ENCODE measurements around the gene RRP1. TPM values are rescaled to one million over a fixed set of nuclear protein-coding genes. Genes with fewer than 3 reads are reported as not detected.

Gene RRP1
- total RNA-seq, 1 experiment from 2014 or later, result 76.7 TPM

- H3K23me2 ChIP-seq (ENCODE audit: insufficient read length, low read depth, low read length, poor library complexity, severe bottlenecking), result no peaks in the 10 kb centered on the region
- H3K56ac ChIP-seq (ENCODE audit: insufficient read length, low read depth, low read length), result no peak overlapping the region
- H3K27me3 ChIP-seq (ENCODE audit: insufficient read depth, low read length), result no peaks in the 10 kb centered on the region
- H3T11ph ChIP-seq (ENCODE audit: low read length), result no peak overlapping the region
- no peak overlapping the region for H4K8ac ChIP-seq (replicated peaks; ENCODE audit: insufficient read length, low read depth, low read length)
- no peaks in the 10 kb centered on the region for H3K9me3 ChIP-seq (ENCODE audit: control insufficient read depth, low read depth, low read length)
- TF ChIP-seq CTCF (conservative IDR thresholded peaks at IDR 0.05), result no peak
- no peak overlapping the region for H2BK15ac ChIP-seq (ENCODE audit: low read depth, low read length)
- DNase-seq, result no peak
- no CpG with 5 or more reads among the region's 33 CpGs for WGBS (ENCODE audit: extremely low coverage, insufficient read length, low lambda C conversion rate)
- no peaks in the 10 kb centered on the region for H3K9me3 Mint-ChIP-seq
- no peak overlapping the region for H3K23ac ChIP-seq (ENCODE audit: insufficient read length, low read depth, low read length)
- H3K27ac Mint-ChIP-seq, result peak overlapping the region in 2 of 3 experiments; percentile 44 to 70; a peak in 2 of 7 replicates
- no peak overlapping the region for H3K27ac ChIP-seq (ENCODE audit: insufficient read length, low read depth, low read length)
- no peak overlapping the region for H4K5ac ChIP-seq (ENCODE audit: insufficient read length, low read depth, low read length)
- no peak overlapping the region for H2AK5ac ChIP-seq (ENCODE audit: insufficient read length, low read length)
- H2BK120ac ChIP-seq (ENCODE audit: low read depth, low read length, poor library complexity, severe bottlenecking), result no peak overlapping the region
- no peaks in the 10 kb centered on the region for H3K4me1 Mint-ChIP-seq
- H3K4me2 ChIP-seq (ENCODE audit: insufficient read depth, insufficient read length, low read length), result no peak overlapping the region
- no peak overlapping the region for H2BK5ac ChIP-seq (ENCODE audit: insufficient read length, low read length)
- no peaks in the 10 kb centered on the region for H4K20me1 ChIP-seq (ENCODE audit: control insufficient read depth, insufficient read depth, insufficient read length)
- no peaks in the 10 kb centered on the region for H3K27me3 Mint-ChIP-seq (ENCODE audit: low read depth)
- H2BK12ac ChIP-seq (ENCODE audit: insufficient read length, low read depth, low read length), result no peak overlapping the region
- H3K4ac ChIP-seq (ENCODE audit: low read depth, low read length), result no peak overlapping the region
- no peak overlapping the region for H2AFZ ChIP-seq (ENCODE audit: low read length)
- no peak overlapping the region for H3K4me3 Mint-ChIP-seq
- H3K18ac ChIP-seq (ENCODE audit: insufficient read length, low read depth, low read length), result no peak overlapping the region
- H2BK20ac ChIP-seq (ENCODE audit: low read depth, low read length, poor library complexity, severe bottlenecking), result no peak overlapping the region
- no peaks in the 10 kb centered on the region for H3K79me1 ChIP-seq (ENCODE audit: insufficient read depth, low read depth, low read length, poor library complexity, severe bottlenecking)
- no peaks in the 10 kb centered on the region for H3K4me1 ChIP-seq (ENCODE audit: insufficient read depth, low read length)
- no peak overlapping the region for H4K91ac ChIP-seq (ENCODE audit: insufficient read length, low read depth, low read length)
- no peaks in the 10 kb centered on the region for H3K79me2 ChIP-seq (ENCODE audit: insufficient read depth, low read length)
- no peak overlapping the region for H3K9ac ChIP-seq (ENCODE audit: extremely low read depth, insufficient read length, low read length)
- H3K36me3 Mint-ChIP-seq (ENCODE audit: insufficient read depth in 1 of 3, low read depth in 3 of 3), result peaks cover 39 to 65% (median 63%) of the 10 kb centered on the region in 3 experiments
- H3K14ac ChIP-seq (ENCODE audit: insufficient read depth, low read length), result no peak overlapping the region
Observed at GRCh38 chr21:43803558-43804300, 14.4 kb downstream of the RRP1 start.

Data from H9 (cell line).